T-cell (primary cell): ENCODE measurements around the gene NFKBIZ. TPM values are rescaled to one million over a fixed set of nuclear protein-coding genes. Genes with fewer than 3 reads are reported as not detected.

Source experiments
- ATAC-seq, 4 experiments: fragments of 200-7000 bp in 3 of 4; fragments of 150-1000 bp in 1 of 4; cut with Tn5 transposase; replicated peaks in 1 of 4; 1 replicate in 3 of 4; 2 replicates in 1 of 4; pipeline ENCODE4 v1.10.0; 2021; ENCODE audit warnings: moderate library complexity in 3 of 4, mild to moderate bottlenecking in 2 of 4, moderate number of reproducible peaks in 1 of 4
- CTCF ChIA-PET, 2 donors: fragments of 300-600 bp; sonication (Branson Sonifier 250); formaldehyde crosslinking; loops; one replicate each; lab custom pipeline; 2022; ENCODE audit warnings: antibody characterized with exemption in 2 of 2; lab: Charles Lee
- POLR2A ChIA-PET, 2 donors: fragments of 300-600 bp; sonication (Branson Sonifier 250); formaldehyde crosslinking; loops; one replicate each; lab custom pipeline; 2022; ENCODE audit warnings: antibody characterized with exemption in 2 of 2; lab: Charles Lee
- DNase-seq, 35 experiments: peaks; one replicate each; pipeline versions ENCODE4 v3.0.0 to v3.0.0-alpha.2; 2013 to 2023
- H3K27ac ChIP-seq: one replicate; pipeline ENCODE4 v1.5.1; 2013; ENCODE audit warnings: low read length
- H3K27me3 ChIP-seq, 2 experiments: replicated peaks in 1 of 2; 1 replicate in 1 of 2; 2 replicates in 1 of 2; pipeline versions ENCODE4 v1.6.1 to v1.7.0; 2013; ENCODE audit warnings: low read length in 1 of 2, mixed read lengths in 1 of 2; ENCODE audit not compliant: control insufficient read depth in 2 of 2, insufficient read depth in 2 of 2; ENCODE audit errors: extremely low read depth in 1 of 2
- H3K36me3 ChIP-seq, 2 donors: 1 replicate in 1 of 2; 2 replicates in 1 of 2; pipeline versions ENCODE4 v1.6.1 to v1.7.0; 2013; ENCODE audit warnings: low read length in 1 of 2; ENCODE audit not compliant: control insufficient read depth in 2 of 2, insufficient read depth in 1 of 2; ENCODE audit errors: extremely low read depth in 1 of 2
- H3K4me1 ChIP-seq, 2 experiments: 1 replicate in 1 of 2; 2 replicates in 1 of 2; pipeline versions ENCODE4 v1.6.1 to v1.7.0; 2013; ENCODE audit warnings: low read length in 2 of 2, mixed read lengths in 1 of 2; ENCODE audit not compliant: insufficient read depth in 2 of 2, control insufficient read depth in 1 of 2; ENCODE audit errors: extremely low read depth in 1 of 2
- H3K4me3 ChIP-seq, 2 donors: 1 replicate in 1 of 2; 2 replicates in 1 of 2; pipeline versions ENCODE4 v1.5.1 to v1.7.0; 2013; ENCODE audit warnings: mild to moderate bottlenecking in 2 of 2, low read length in 1 of 2, moderate library complexity in 1 of 2; ENCODE audit not compliant: control insufficient read depth in 1 of 2; ENCODE audit errors: extremely low read depth in 1 of 2
- H3K9me3 ChIP-seq: 2 replicates; pipeline ENCODE4 v1.7.0; 2013
- H3K27ac Mint-ChIP-seq, 2 donors: one replicate each; pipeline ENCODE4 v1.8.0; 2020 to 2021; ENCODE audit warnings: mild to moderate bottlenecking in 2 of 2, mixed read lengths in 2 of 2
- H3K27me3 Mint-ChIP-seq, 2 donors: one replicate each; pipeline ENCODE4 v1.8.0; 2021 to 2022; ENCODE audit warnings: mixed read lengths in 2 of 2
- H3K36me3 Mint-ChIP-seq: one replicate; pipeline ENCODE4 v1.8.0; 2021; ENCODE audit warnings: mixed read lengths
- H3K4me1 Mint-ChIP-seq, 3 donors: one replicate each; pipeline ENCODE4 v1.8.0; 2020 to 2022; ENCODE audit warnings: mixed read lengths in 3 of 3, mild to moderate bottlenecking in 1 of 3
- H3K4me3 Mint-ChIP-seq, 3 donors: one replicate each; pipeline ENCODE4 v1.8.0; 2020 to 2022; ENCODE audit warnings: mild to moderate bottlenecking in 3 of 3, mixed read lengths in 3 of 3, moderate library complexity in 3 of 3
- H3K9me3 Mint-ChIP-seq, 3 donors: one replicate each; pipeline ENCODE4 v1.8.0; 2020 to 2022; ENCODE audit warnings: mixed read lengths in 3 of 3
- WGBS: methylation state at CpG from one replicate; pipeline ENCODE4 v1.1.5; 2013; ENCODE audit warnings: missing lambda C conversion rate; ENCODE audit not compliant: insufficient coverage; 5-methylcytosine and 5-hydroxymethylcytosine counted together
- total RNA-seq, 35 experiments: library from RNA in 6 of 35; stranded (reverse) in 6 of 35; fragments of 120-200 nt in 1 of 35; gene quantifications; one replicate each; pipeline versions ENCODE4 v1.2.1 to v1.2.4 and lab custom pipeline; 2013 to 2026

NFKBIZ gene
- total RNA-seq, 5 donors from 2014 or later (not counting 1 experiment from before 2014, with no cell fraction given) = 130 to 720 (median 132) TPM

GRCh38 chr3:101873619-101874018, 24.3 kb downstream of the NFKBIZ start:
- Histone ChIP-seq H3K4me3 (no peak overlapping the region), H3K9me3 (no peaks in the 10 kb centered on the region), H3K27me3 (no peaks in the 10 kb centered on the region), H3K36me3 (no peaks in the 10 kb centered on the region), H3K4me1 (no peaks in the 10 kb centered on the region), H3K27ac (no peak overlapping the region)
- no peaks in the 10 kb centered on the region for H3K9me3 Mint-ChIP-seq
- H3K27ac Mint-ChIP-seq = no peak overlapping the region
- H3K36me3 Mint-ChIP-seq = no peaks in the 10 kb centered on the region
- no peaks in the 10 kb centered on the region for H3K4me1 Mint-ChIP-seq
- H3K27me3 Mint-ChIP-seq = no peaks in the 10 kb centered on the region
- POLR2A ChIA-PET = no interaction called here
- ATAC-seq (no peak), DNase-seq (no peak)
- no CpG with 5 or more reads among the region's 2 CpGs for WGBS
- H3K4me3 Mint-ChIP-seq = no peak overlapping the region
- CTCF ChIA-PET = no interaction called here

- Mint-ChIP-seq H3K36me3 (no peaks in the 10 kb centered on the region), H3K9me3 (no peaks in the 10 kb centered on the region), H3K4me1 (no peaks in the 10 kb centered on the region), H3K4me3 (no peak overlapping the region), H3K27ac (no peak overlapping the region), H3K27me3 (no peaks in the 10 kb centered on the region)
- no peaks in the 10 kb centered on the region for H3K36me3 ChIP-seq
- H3K27me3 ChIP-seq = no peaks in the 10 kb centered on the region
- CTCF ChIA-PET = interaction anchor here in 1 of 2 donors (0.5 kb wide), 1 partner anchor 59 kb away, joined by 3 read pairs; no protein-coding TSS in a partner anchor
- POLR2A ChIA-PET = no interaction called here
- no peaks in the 10 kb centered on the region for H3K4me1 ChIP-seq
- no peak overlapping the region for H3K4me3 ChIP-seq
- 75% methylated on average over 2 of the region's 8 CpGs for WGBS
- no peak for ATAC-seq
- no peak overlapping the region for H3K27ac ChIP-seq
- no peak for DNase-seq
- H3K9me3 ChIP-seq = no peaks in the 10 kb centered on the region
These were observed 26.8 kb downstream of the NFKBIZ start for GRCh38 chr3:101876142-101876541.

- Mint-ChIP-seq H3K4me1 (no peaks in the 10 kb centered on the region), H3K4me3 (no peak overlapping the region), H3K27ac (no peak overlapping the region), H3K27me3 (no peaks in the 10 kb centered on the region), H3K9me3 (no peaks in the 10 kb centered on the region), H3K36me3 (no peaks in the 10 kb centered on the region)
- H3K27me3 ChIP-seq = no peaks in the 10 kb centered on the region
- H3K36me3 ChIP-seq = no peaks in the 10 kb centered on the region
- DNase-seq (no peak), ATAC-seq (no peak)
- no peaks in the 10 kb centered on the region for H3K4me1 ChIP-seq
- no peaks in the 10 kb centered on the region for H3K9me3 ChIP-seq
- CTCF ChIA-PET = no interaction called here
- no peak overlapping the region for H3K4me3 ChIP-seq
- no peak overlapping the region for H3K27ac ChIP-seq
- WGBS = no CpG with 5 or more reads among the region's 2 CpGs
- POLR2A ChIA-PET = no interaction called here
These were observed 29.3 kb downstream of the NFKBIZ start for GRCh38 chr3:101878589-101878988.

GRCh38 chr3:101879102-101879501, 29.8 kb downstream of the NFKBIZ start:
- H3K36me3 ChIP-seq = no peaks in the 10 kb centered on the region
- H3K9me3 Mint-ChIP-seq = no peaks in the 10 kb centered on the region
- no peak overlapping the region for H3K27ac Mint-ChIP-seq
- H3K27me3 ChIP-seq = no peaks in the 10 kb centered on the region
- no peaks in the 10 kb centered on the region for H3K36me3 Mint-ChIP-seq
- no peak overlapping the region for H3K4me3 Mint-ChIP-seq
- H3K9me3 ChIP-seq = no peaks in the 10 kb centered on the region
- no peaks in the 10 kb centered on the region for H3K4me1 ChIP-seq
- ATAC-seq (no peak), DNase-seq (no peak)
- ChIA-PET CTCF (no interaction called here), POLR2A (no interaction called here)
- WGBS = no CpG with 5 or more reads among the region's 2 CpGs
- no peaks in the 10 kb centered on the region for H3K27me3 Mint-ChIP-seq
- H3K27ac ChIP-seq = no peak overlapping the region
- peaks cover 0 to 4% (median 0%) of the 10 kb centered on the region in 3 donors for H3K4me1 Mint-ChIP-seq
- no peak overlapping the region for H3K4me3 ChIP-seq

GRCh38 chr3:101879623-101880284, 30.4 kb downstream of the NFKBIZ start:
- H3K9me3 Mint-ChIP-seq = peaks cover 0 to under 1% (median 0%) of the 10 kb centered on the region in 3 donors
- POLR2A ChIA-PET = no interaction called here
- CTCF ChIA-PET = interaction anchor here in 1 of 2 donors (0.7 kb wide), 1 partner anchor 353 kb away, joined by 3 read pairs; no protein-coding TSS in a partner anchor
- no peaks in the 10 kb centered on the region for H3K36me3 Mint-ChIP-seq
- no peaks in the 10 kb centered on the region for H3K27me3 ChIP-seq
- DNase-seq (no peak), ATAC-seq (no peak)
- H3K4me1 Mint-ChIP-seq = peaks cover 0 to 5% (median 0%) of the 10 kb centered on the region in 3 donors
- no peaks in the 10 kb centered on the region for H3K9me3 ChIP-seq
- H3K4me3 Mint-ChIP-seq = no peak overlapping the region
- no peaks in the 10 kb centered on the region for H3K4me1 ChIP-seq
- H3K27ac Mint-ChIP-seq = no peak overlapping the region
- no peak overlapping the region for H3K27ac ChIP-seq
- H3K27me3 Mint-ChIP-seq = no peaks in the 10 kb centered on the region
- no peaks in the 10 kb centered on the region for H3K36me3 ChIP-seq
- no peak overlapping the region for H3K4me3 ChIP-seq
- no CpG with 5 or more reads among the region's 5 CpGs for WGBS

- H3K4me1 ChIP-seq = no peaks in the 10 kb centered on the region
- CTCF ChIA-PET = no interaction called here
- no peaks in the 10 kb centered on the region for H3K27me3 Mint-ChIP-seq
- POLR2A ChIA-PET = no interaction called here
- H3K36me3 ChIP-seq = no peaks in the 10 kb centered on the region
- no peak overlapping the region for H3K27ac ChIP-seq
- H3K27ac Mint-ChIP-seq = no peak overlapping the region
- H3K9me3 Mint-ChIP-seq = peaks cover 0 to 4% (median 3%) of the 10 kb centered on the region in 3 donors
- H3K36me3 Mint-ChIP-seq = no peaks in the 10 kb centered on the region
- H3K4me3 ChIP-seq = no peak overlapping the region
- no peaks in the 10 kb centered on the region for H3K9me3 ChIP-seq
- peaks cover 0 to 5% (median 0%) of the 10 kb centered on the region in 3 donors for H3K4me1 Mint-ChIP-seq
- DNase-seq (no peak), ATAC-seq (no peak)
- H3K27me3 ChIP-seq = no peaks in the 10 kb centered on the region
- no CpG with 5 or more reads among the region's 1 CpG for WGBS
- H3K4me3 Mint-ChIP-seq = no peak overlapping the region
These were observed 35.5 kb downstream of the NFKBIZ start for GRCh38 chr3:101884776-101885175.
